ENCODE results near the gene LEFTY1. TPM values are rescaled to one million over a fixed set of nuclear protein-coding genes. Genes with fewer than 3 reads are reported as not detected.

The LEFTY1 gene
- total and polyA plus RNA-seq, 2 donors (not counting 1 experiment from before 2014, with no cell fraction given): 0.07 TPM; not detected in 1

DNA sequence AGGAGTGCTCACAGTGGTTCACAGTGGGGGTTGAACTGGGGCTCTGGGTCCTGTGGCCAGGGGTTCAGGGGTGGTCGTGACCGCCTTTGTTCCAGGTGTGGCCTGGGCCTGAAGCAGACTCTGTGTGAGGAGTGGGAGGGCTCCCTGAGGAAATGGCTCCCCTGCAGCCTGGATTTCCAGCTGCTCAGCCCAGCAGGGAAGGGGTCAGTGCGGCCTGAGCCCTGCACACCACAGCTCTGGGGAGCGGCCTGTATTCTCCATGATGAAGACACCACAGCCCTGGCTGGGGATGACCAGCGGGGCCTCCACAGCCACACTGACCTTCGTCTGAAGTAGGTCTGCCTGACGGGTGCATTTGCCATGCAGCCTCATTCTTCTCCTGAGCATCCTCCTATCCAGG is 18.4 kb upstream of the LEFTY1 start:
- Histone ChIP-seq H3K36me3 (replicated peaks in 1 of 2; ENCODE audit: control extremely low read depth in 1 of 2, control insufficient read depth in 1 of 2, extremely low read depth in 1 of 2, insufficient read depth in 2 of 2, low read length in 1 of 2) (no peaks in the 10 kb centered on the region), H3K79me2 (ENCODE audit: control insufficient read depth, insufficient read depth, low read length) (no peaks in the 10 kb centered on the region), H2AFZ (ENCODE audit: insufficient read depth, low read depth, low read length, poor library complexity, severe bottlenecking) (no peak overlapping the region), H3K4me1 (ENCODE audit: control insufficient read depth in 2 of 2, insufficient read depth in 2 of 2, low read length in 2 of 2) (peaks cover 24 to 28% of the 10 kb centered on the region in 2 donors), H3K27ac (ENCODE audit: low read length in 2 of 2) (no peak overlapping the region), H4K20me1 (ENCODE audit: control insufficient read depth, insufficient read depth, low read length, poor library complexity, severe bottlenecking) (no peaks in the 10 kb centered on the region), H3K27me3 (replicated peaks in 1 of 4; ENCODE audit: control extremely low read depth in 1 of 4, control insufficient read depth in 3 of 4, insufficient read depth in 4 of 4, low read length in 3 of 4) (no peaks in the 10 kb centered on the region), H3K9me3 (ENCODE audit: control extremely low read depth in 1 of 3, control insufficient read depth in 2 of 3, insufficient read depth in 1 of 3, low read length in 2 of 3) (peaks cover 0 to 4% (median 0%) of the 10 kb centered on the region in 3 donors), H3K9ac (ENCODE audit: low read length) (no peak overlapping the region), H3K4me3 (ENCODE audit: control extremely low read depth in 1 of 5, extremely low read depth in 1 of 5, insufficient read depth in 1 of 5, low read depth in 2 of 5, low read length in 4 of 5) (no peak overlapping the region), H3K4me2 (replicated peaks; ENCODE audit: low read depth, low read length, poor library complexity, severe bottlenecking) (no peak overlapping the region)
- 93% methylated on average over 7 of the region's 7 CpGs for WGBS (ENCODE audit: insufficient coverage)
- H3K27me3 Mint-ChIP-seq: no peaks in the 10 kb centered on the region
- no peak overlapping the region for H3K4me3 Mint-ChIP-seq
- no peak overlapping the region for H3K27ac Mint-ChIP-seq
- ATAC-seq (ENCODE audit: low read depth) (no peak), DNase-seq (no peak)
- H3K9me3 Mint-ChIP-seq (ENCODE audit: insufficient read depth): peaks cover 2% of the 10 kb centered on the region
- POLR2A ChIA-PET: no interaction called here
- intact Hi-C loops (cut with micrococcal nuclease): no loop called here
- peaks cover 20% of the 10 kb centered on the region for H3K4me1 Mint-ChIP-seq
- CTCF ChIA-PET: no interaction called here
- no peak for TF ChIP-seq EZH2 (IDR thresholded peaks at IDR 0.05; ENCODE audit: borderline replicate concordance, insufficient read depth, low read depth, low read length, poor library complexity, severe bottlenecking)
- TF ChIP-seq, protein P1, sequence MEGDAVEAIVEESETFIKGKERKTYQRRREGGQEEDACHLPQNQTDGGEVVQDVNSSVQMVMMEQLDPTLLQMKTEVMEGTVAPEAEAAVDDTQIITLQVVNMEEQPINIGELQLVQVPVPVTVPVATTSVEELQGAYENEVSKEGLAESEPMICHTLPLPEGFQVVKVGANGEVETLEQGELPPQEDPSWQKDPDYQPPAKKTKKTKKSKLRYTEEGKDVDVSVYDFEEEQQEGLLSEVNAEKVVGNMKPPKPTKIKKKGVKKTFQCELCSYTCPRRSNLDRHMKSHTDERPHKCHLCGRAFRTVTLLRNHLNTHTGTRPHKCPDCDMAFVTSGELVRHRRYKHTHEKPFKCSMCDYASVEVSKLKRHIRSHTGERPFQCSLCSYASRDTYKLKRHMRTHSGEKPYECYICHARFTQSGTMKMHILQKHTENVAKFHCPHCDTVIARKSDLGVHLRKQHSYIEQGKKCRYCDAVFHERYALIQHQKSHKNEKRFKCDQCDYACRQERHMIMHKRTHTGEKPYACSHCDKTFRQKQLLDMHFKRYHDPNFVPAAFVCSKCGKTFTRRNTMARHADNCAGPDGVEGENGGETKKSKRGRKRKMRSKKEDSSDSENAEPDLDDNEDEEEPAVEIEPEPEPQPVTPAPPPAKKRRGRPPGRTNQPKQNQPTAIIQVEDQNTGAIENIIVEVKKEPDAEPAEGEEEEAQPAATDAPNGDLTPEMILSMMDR (IDR thresholded peaks at IDR 0.05): no peak

DNA sequence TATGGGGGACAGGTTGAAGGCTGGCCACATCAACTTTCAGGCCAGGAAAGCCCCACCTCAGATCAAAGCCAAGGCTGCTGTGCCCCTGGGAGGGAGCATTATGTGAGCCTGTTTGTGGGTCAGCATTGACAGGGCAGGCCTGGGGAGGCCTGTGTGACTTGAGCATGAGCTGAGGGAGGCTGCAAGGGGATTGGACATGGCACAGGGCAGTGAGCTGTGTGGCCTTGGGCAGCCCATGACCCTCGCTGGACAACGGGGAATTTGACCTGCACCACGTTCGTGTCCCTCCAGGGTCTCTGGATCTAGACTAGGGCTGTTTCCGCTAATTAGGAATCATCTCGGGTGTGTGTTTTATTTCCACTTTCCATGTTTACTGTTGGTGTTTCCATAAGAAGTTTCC is 17.5 kb upstream of the LEFTY1 start:
- DNase-seq (no peak), ATAC-seq (ENCODE audit: low read depth) (no peak)
- peaks cover 15% of the 10 kb centered on the region for H3K4me1 Mint-ChIP-seq
- H3K9me3 Mint-ChIP-seq (ENCODE audit: insufficient read depth): peaks cover 2% of the 10 kb centered on the region
- H2AFZ ChIP-seq (ENCODE audit: insufficient read depth, low read depth, low read length, poor library complexity, severe bottlenecking): no peak overlapping the region
- H3K27ac ChIP-seq (ENCODE audit: low read length in 2 of 2): no peak overlapping the region
- H3K9ac ChIP-seq (ENCODE audit: low read length): no peak overlapping the region
- H4K20me1 ChIP-seq (ENCODE audit: control insufficient read depth, insufficient read depth, low read length, poor library complexity, severe bottlenecking): no peaks in the 10 kb centered on the region
- no peak overlapping the region for H3K4me3 ChIP-seq (ENCODE audit: control extremely low read depth in 1 of 5, extremely low read depth in 1 of 5, insufficient read depth in 1 of 5, low read depth in 2 of 5, low read length in 4 of 5)
- H3K4me1 ChIP-seq (ENCODE audit: control insufficient read depth in 2 of 2, insufficient read depth in 2 of 2, low read length in 2 of 2): peaks cover 22 to 23% of the 10 kb centered on the region in 2 donors
- no peak overlapping the region for H3K4me3 Mint-ChIP-seq
- H3K27me3 ChIP-seq (replicated peaks in 1 of 4; ENCODE audit: control extremely low read depth in 1 of 4, control insufficient read depth in 3 of 4, insufficient read depth in 4 of 4, low read length in 3 of 4): no peaks in the 10 kb centered on the region
- no peaks in the 10 kb centered on the region for H3K36me3 ChIP-seq (replicated peaks in 1 of 2; ENCODE audit: control extremely low read depth in 1 of 2, control insufficient read depth in 1 of 2, extremely low read depth in 1 of 2, insufficient read depth in 2 of 2, low read length in 1 of 2)
- H3K27ac Mint-ChIP-seq: peak overlapping the region; percentile 29
- TF ChIP-seq, protein P1 (IDR thresholded peaks at IDR 0.05): no peak
- no peak for TF ChIP-seq EZH2 (IDR thresholded peaks at IDR 0.05; ENCODE audit: borderline replicate concordance, insufficient read depth, low read depth, low read length, poor library complexity, severe bottlenecking)
- H3K9me3 ChIP-seq (ENCODE audit: control extremely low read depth in 1 of 3, control insufficient read depth in 2 of 3, insufficient read depth in 1 of 3, low read length in 2 of 3): peaks cover 0 to 4% (median 0%) of the 10 kb centered on the region in 3 donors
- intact Hi-C loops (cut with micrococcal nuclease): no loop called here
- no peaks in the 10 kb centered on the region for H3K79me2 ChIP-seq (ENCODE audit: control insufficient read depth, insufficient read depth, low read length)
- WGBS (ENCODE audit: insufficient coverage): 95% methylated on average over 6 of the region's 6 CpGs
- ChIA-PET CTCF (no interaction called here), POLR2A (interaction anchor here (0.7 kb wide), 1 partner anchor 18 kb away, joined by 3 read pairs; the partner anchor contains the start of gene PYCR2)
- H3K27me3 Mint-ChIP-seq: no peaks in the 10 kb centered on the region
- no peak overlapping the region for H3K4me2 ChIP-seq (replicated peaks; ENCODE audit: low read depth, low read length, poor library complexity, severe bottlenecking)
